H54 (cell line): ENCODE data around the gene IL37.
"Not testable (repeated sequence)": the region's sequence is repeated elsewhere in the genome, so short reads cannot be mapped to it uniquely, and the experiment has no call there.

Source experiments
- DNase-seq: peaks from one replicate; pipeline ENCODE4 v3.0.0; 2011; ENCODE audit warnings: low spot score, mixed read lengths; ENCODE audit not compliant: insufficient read length
- FAIRE-seq: peaks from 3 replicates; lab custom pipeline; 2011; peaks lifted over from hg19 to GRCh38; lab: Jason Lieb, UNC
- POLR2A ChIP-seq: IDR thresholded peaks from 2 replicates; pipeline ENCODE4 v1.6.1; 2011; ENCODE audit warnings: low read depth, mild to moderate bottlenecking, low read length

IL37 gene

GRCh38 chr2:112904883-112905282 lies 6.1 kb upstream of the IL37 start:
- no peak for FAIRE-seq

GRCh38 chr2:112906276-112906675 lies 4.7 kb upstream of the IL37 start:
- no peak for FAIRE-seq
- no peak for TF ChIP-seq POLR2A
- no peak for DNase-seq

More at GRCh38 chr2:112904883-112905282, 6.1 kb upstream of the IL37 start:
- no peak for DNase-seq
- no peak for TF ChIP-seq POLR2A

- TF ChIP-seq POLR2A: no peak
- no peak for DNase-seq
- FAIRE-seq: no peak
Measured at GRCh38 chr2:112907001-112907949, 3.7 kb upstream of the IL37 start.

GRCh38 chr2:112908559-112908958 lies 2.4 kb upstream of the IL37 start:
- not testable (repeated sequence) for FAIRE-seq

GRCh38 chr2:112910219-112910618 lies 746 bp upstream of the IL37 start:
- DNase-seq (no peak), FAIRE-seq (no peak)
- TF ChIP-seq POLR2A: no peak

More at GRCh38 chr2:112908559-112908958, 2.4 kb upstream of the IL37 start:
- not testable (repeated sequence) for DNase-seq

- no peak for DNase-seq
- FAIRE-seq: no peak
- TF ChIP-seq POLR2A: no peak
Measured at GRCh38 chr2:112912403-112912802, 1.4 kb downstream of the IL37 start.

- no peak for DNase-seq
- TF ChIP-seq POLR2A: no peak
- no peak for FAIRE-seq
Measured at GRCh38 chr2:112915300-112916144, 4.6 kb downstream of the IL37 start.

GRCh38 chr2:112916145-112916571 lies 5.2 kb downstream of the IL37 start:
- no peak for TF ChIP-seq POLR2A
- FAIRE-seq (no peak), DNase-seq (no peak)

- no peak for DNase-seq
- TF ChIP-seq POLR2A: no peak
- FAIRE-seq: no peak
Measured at GRCh38 chr2:112916625-112917247, 5.8 kb downstream of the IL37 start.

GRCh38 chr2:112917856-112918255 lies 6.9 kb downstream of the IL37 start:
- no peak for DNase-seq
- FAIRE-seq: no peak
- no peak for TF ChIP-seq POLR2A

- DNase-seq (no peak), FAIRE-seq (no peak)
- TF ChIP-seq POLR2A: no peak
Measured at GRCh38 chr2:112918256-112918655, 7.3 kb downstream of the IL37 start.

GRCh38 chr2:112919086-112919485 lies 8.1 kb downstream of the IL37 start:
- FAIRE-seq: no peak
- DNase-seq: no peak
- no peak for TF ChIP-seq POLR2A

- FAIRE-seq: peak; percentile 82
- no peak for TF ChIP-seq POLR2A
- DNase-seq: peak; percentile 62
Measured at GRCh38 chr2:112920923-112921532, 10.1 kb downstream of the IL37 start.

GRCh38 chr2:112921982-112922381 lies 11.0 kb downstream of the IL37 start:
- no peak for DNase-seq
- no peak for TF ChIP-seq POLR2A
- FAIRE-seq: no peak
